SHP77 (cell line): ENCODE measurements around the gene DHX15.

Source experiments
- DNase-seq, 2 experiments: peaks; one replicate each; lab custom pipeline; 2025; lab: John Stamatoyannopoulos, UW

DHX15 gene

GRCh38 chr4:24482871-24483270 lies 101.5 kb downstream of the DHX15 start:
- no peak for DNase-seq

- no peak for DNase-seq
Observed at GRCh38 chr4:24477919-24478318, 106.4 kb downstream of the DHX15 start.
